PC-9 (cell line): ENCODE measurements around the gene PDE11A. TPM values are rescaled to one million over a fixed set of nuclear protein-coding genes. Genes with fewer than 3 reads are reported as not detected.

Experiments used
- BruUV-seq: library from RNA; stranded (reverse); fragments of 400-500 nt; replicated peaks from 2 replicates; lab custom pipeline; 2021; lab: Mats Ljungman, UMichigan
- CTCF ChIA-PET: fragments of 300-600 bp; sonication (Branson Sonifier 250); formaldehyde crosslinking; loops from one replicate; lab custom pipeline; 2022; ENCODE audit warnings: antibody characterized with exemption; lab: Charles Lee
- POLR2A ChIA-PET: fragments of 300-600 bp; sonication (Branson Sonifier 250); formaldehyde crosslinking; loops from one replicate; lab custom pipeline; 2022; ENCODE audit warnings: antibody characterized with exemption; ENCODE audit not compliant: unreplicated experiment; lab: Charles Lee
- DNase-seq, 2 experiments: peaks; one replicate each; pipeline versions ENCODE4 v3.0.0 to v3.0.0-alpha.2; 2015 to 2022; ENCODE audit warnings: mixed read lengths in 1 of 2
- H2AFZ ChIP-seq: fragments of 200-600 bp; sonication (generic); 2 replicates; pipeline ENCODE4 v1.8.1; 2017; ENCODE audit warnings: antibody characterized with exemption
- H3F3A ChIP-seq: fragments of 200-600 bp; sonication (generic); 2 replicates; pipeline ENCODE4 v1.8.1; 2017; ENCODE audit warnings: antibody characterized with exemption, mild to moderate bottlenecking, low read depth; ENCODE audit not compliant: insufficient read depth
- H3K27ac ChIP-seq: fragments of 200-600 bp; sonication (generic); 2 replicates; pipeline ENCODE4 v1.6.1; 2016; ENCODE audit warnings: mixed run types
- H3K27me3 ChIP-seq: fragments of 200-600 bp; sonication (generic); 2 replicates; pipeline ENCODE4 v1.6.1; 2016; ENCODE audit warnings: low read depth, mixed run types; ENCODE audit not compliant: insufficient read depth
- H3K36me3 ChIP-seq: fragments of 200-600 bp; sonication (generic); 2 replicates; pipeline ENCODE4 v1.6.1; 2016; ENCODE audit warnings: low read depth, mixed run types
- H3K4me1 ChIP-seq: fragments of 200-600 bp; sonication (generic); replicated peaks from 2 replicates; pipeline ENCODE4 v1.6.1; 2016; ENCODE audit warnings: mixed run types; ENCODE audit not compliant: insufficient read depth
- H3K4me2 ChIP-seq: fragments of 200-600 bp; sonication (generic); 2 replicates; pipeline ENCODE4 v1.6.1; 2017; ENCODE audit warnings: mixed run types
- H3K4me3 ChIP-seq: fragments of 200-600 bp; sonication (generic); 2 replicates; pipeline ENCODE4 v1.6.1; 2016; ENCODE audit warnings: mixed run types
- H3K79me2 ChIP-seq: fragments of 200-600 bp; sonication (generic); 2 replicates; pipeline ENCODE4 v1.6.1; 2017; ENCODE audit warnings: low read depth, mixed run types
- H3K9me2 ChIP-seq: fragments of 200-600 bp; sonication (generic); 2 replicates; pipeline ENCODE4 v1.8.1; 2017; ENCODE audit warnings: mild to moderate bottlenecking; ENCODE audit not compliant: insufficient read depth
- H3K9me3 ChIP-seq: fragments of 200-600 bp; sonication (generic); 2 replicates; pipeline ENCODE4 v1.8.1; 2016; ENCODE audit warnings: low read depth; ENCODE audit not compliant: insufficient read depth
- H4K20me1 ChIP-seq: fragments of 200-600 bp; sonication (generic); 2 replicates; pipeline ENCODE4 v1.8.1; 2017; ENCODE audit not compliant: insufficient read depth
- CTCF ChIP-seq: fragments of 200-600 bp; sonication (generic); conservative IDR thresholded peaks from 2 replicates; pipeline ENCODE4 v1.6.1; 2017; ENCODE audit warnings: mixed run types, antibody characterized with exemption, mild to moderate bottlenecking, moderate library complexity
- EZH2 ChIP-seq: fragments of 200-600 bp; sonication (generic); IDR thresholded peaks from 2 replicates; pipeline ENCODE4 v1.8.0; 2017; ENCODE audit warnings: antibody characterized with exemption, low read depth
- intact Hi-C: fragments of 100-400 bp; cut with micrococcal nuclease; formaldehyde crosslinking; loops from one replicate; pipeline ENCODE4 v1.10.0; 2022; ENCODE audit not compliant: unreplicated experiment
- total RNA-seq: library from RNA; stranded (reverse); gene quantifications from 2 replicates; pipeline ENCODE4 v1.2.3, GENCODE V29; 2021

PDE11A gene
- total RNA-seq, 1 experiment from 2014 or later = 1.4 TPM

GRCh38 chr2:177574356-177574755 is 498.2 kb downstream of the PDE11A start:
- no TSS peak for BruUV-seq
- Histone ChIP-seq H3K79me2 (no peaks in the 10 kb centered on the region), H2AFZ (no peak overlapping the region), H3K27me3 (0 out of 2 replicates have a peak, but pooled peaks cover 10% of the 10 kb centered on the region), H3K4me1 (no peaks in the 10 kb centered on the region), H3K9me2 (no peaks in the 10 kb centered on the region), H3K9me3 (no peaks in the 10 kb centered on the region), H3K4me2 (no peak overlapping the region), H3K27ac (no peak overlapping the region), H3F3A (no peaks in the 10 kb centered on the region), H4K20me1 (no peaks in the 10 kb centered on the region), H3K36me3 (no peaks in the 10 kb centered on the region), H3K4me3 (no peak overlapping the region)
- TF ChIP-seq CTCF (no peak), EZH2 (no peak)
- intact Hi-C loops = no loop called here
- no peak for DNase-seq
- CTCF ChIA-PET = no interaction called here
- POLR2A ChIA-PET = no interaction called here

Other genes with a start within 250 kb of the PDE11A start
- gene RBM45, start 39.7 kb upstream of the PDE11A start, total RNA-seq = 8.7 and 12.6 TPM in 2 replicates
- 2.6 and 3.5 TPM in 2 replicates for gene OSBPL6, start 121.7 kb upstream of the PDE11A start, total RNA-seq